AG04450 (cell line): ENCODE results near the gene LLGL1. TPM values are rescaled to one million over a fixed set of nuclear protein-coding genes. Genes with fewer than 3 reads are reported as not detected.

Source experiments
- CTCF ChIA-PET: fragments of 300-600, 350-600 bp; formaldehyde crosslinking; extraction: SDS; loops from one replicate; lab custom pipeline; 2022; ENCODE audit warnings: antibody characterized with exemption, inconsistent platforms; lab: Charles Lee
- POLR2A ChIA-PET: fragments of 350-600 bp; formaldehyde crosslinking; extraction: SDS; loops from one replicate; lab custom pipeline; 2021; ENCODE audit warnings: antibody characterized with exemption, inconsistent platforms; lab: Yijun Ruan, JAX
- DNase-seq: peaks from one replicate; pipeline ENCODE4 v3.0.0-alpha.2; 2011; ENCODE audit warnings: low read depth, low spot score
- H3K27ac ChIP-seq: one replicate; pipeline ENCODE4 v1.5.1; 2012; ENCODE audit warnings: low read depth, low read length, control low read depth
- H3K27me3 ChIP-seq: one replicate; pipeline ENCODE4 v1.6.0; 2012; ENCODE audit warnings: low read length; ENCODE audit not compliant: control insufficient read depth, insufficient read depth
- H3K4me3 ChIP-seq: 2 replicates; pipeline ENCODE4 v1.5.1; 2011; ENCODE audit warnings: mild to moderate bottlenecking, low read depth, low read length, control low read depth
- H3K9me3 ChIP-seq: 2 replicates; pipeline ENCODE4 v1.5.1; 2012; ENCODE audit warnings: low read length; ENCODE audit not compliant: control insufficient read depth, insufficient read depth
- CTCF ChIP-seq: IDR thresholded peaks from 2 replicates; pipeline ENCODE4 v1.5.1; 2011; ENCODE audit warnings: low read depth, low read length, control low read depth, inconsistent platforms
- polyA plus RNA-seq: library from polyadenylated mRNA; depleted of rRNA; stranded (reverse); fragments of >200 nt; gene quantifications from 2 replicates; pipeline ENCODE4 v1.2.3, GENCODE V29; 2011

The LLGL1 gene
- polyA plus RNA-seq, 1 experiment = 27.1 TPM

DNA sequence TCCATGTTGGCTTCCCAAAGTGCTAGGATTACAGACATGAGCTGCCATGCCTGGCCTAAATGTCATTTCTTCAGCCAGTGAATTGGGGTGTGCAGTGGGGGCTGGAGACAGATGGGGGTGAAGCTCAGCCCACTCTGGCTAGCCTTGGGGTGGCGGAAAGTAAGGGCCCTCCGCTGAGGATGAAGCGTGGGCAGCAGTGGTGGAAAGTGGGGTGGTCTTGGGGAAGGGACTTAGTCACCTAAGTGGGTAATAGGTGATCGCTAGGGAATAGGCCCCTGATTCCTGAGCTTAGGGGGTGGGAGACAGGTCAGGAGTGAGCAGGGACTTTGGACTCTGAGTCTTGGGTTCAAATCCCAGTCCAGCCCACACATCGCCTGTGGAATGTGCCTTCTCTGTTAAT lies 2.2 kb downstream of the LLGL1 start:
- H3K27ac ChIP-seq = no peak overlapping the region
- ChIA-PET CTCF (interaction anchor here (1.2 kb wide), 1 partner anchor 9 kb away, joined by 3 read pairs; no protein-coding TSS in a partner anchor), POLR2A (interaction anchor here (0.6 kb wide), 1 partner anchor 12 kb away, joined by 3 read pairs; no protein-coding TSS in a partner anchor)
- TF ChIP-seq CTCF = no peak
- H3K4me3 ChIP-seq = no peak overlapping the region
- no peaks in the 10 kb centered on the region; the same call in 1 of the 2 replicates for H3K9me3 ChIP-seq
- H3K27me3 ChIP-seq = no peaks in the 10 kb centered on the region
- no peak for DNase-seq

DNA sequence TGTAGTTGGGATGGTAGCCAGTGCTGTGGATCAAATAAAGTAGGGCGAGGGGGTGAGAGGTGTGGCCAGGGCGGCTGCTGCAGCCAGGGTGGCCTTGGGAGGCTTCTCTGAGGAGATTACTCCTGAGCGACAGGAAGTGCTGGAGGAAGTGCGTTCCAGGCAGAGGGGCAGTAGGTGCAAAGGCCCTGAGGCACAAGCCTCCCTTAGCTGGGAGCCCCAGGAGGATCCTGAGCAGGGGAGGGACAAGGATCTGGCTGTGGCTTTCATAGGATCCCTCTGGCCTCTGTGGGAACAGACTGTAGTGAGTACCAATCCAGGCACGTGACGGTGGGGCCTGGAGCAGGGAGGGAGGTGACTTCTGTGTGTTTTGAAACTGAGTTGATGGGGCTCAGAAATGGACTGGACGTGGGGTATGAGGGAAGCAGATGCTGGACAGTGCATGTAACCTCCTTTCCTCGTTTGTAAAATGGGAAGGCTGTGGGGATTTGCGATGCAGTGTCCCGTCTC lies 2.8 kb downstream of the LLGL1 start:
- Histone ChIP-seq H3K27me3 (no peaks in the 10 kb centered on the region), H3K27ac (no peak overlapping the region), H3K4me3 (no peak overlapping the region), H3K9me3 (no peaks in the 10 kb centered on the region; the same call in 1 of the 2 replicates)
- no peak for DNase-seq
- TF ChIP-seq CTCF = no peak
- ChIA-PET POLR2A (no interaction called here), CTCF (no interaction called here)

DNA sequence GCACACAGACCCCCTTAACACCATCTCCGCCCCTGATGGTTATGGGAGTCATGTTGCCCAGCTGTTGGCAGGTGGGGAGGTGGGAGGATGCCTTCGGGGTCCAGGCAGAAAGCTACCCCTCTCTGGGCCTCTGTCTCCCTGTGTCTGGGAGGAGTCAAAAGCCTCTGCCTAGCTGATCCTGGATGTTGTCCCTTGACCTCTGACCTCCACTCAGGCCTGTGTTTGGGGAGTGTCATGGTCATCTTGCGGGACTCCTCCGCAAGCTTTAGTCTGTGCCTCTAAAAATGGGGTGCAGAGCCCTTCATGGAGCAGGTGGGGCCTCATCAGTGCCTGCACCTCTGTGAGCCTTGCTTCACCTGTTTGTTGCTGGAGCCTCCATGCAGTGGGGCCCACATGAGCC lies 3.8 kb downstream of the LLGL1 start:
- Histone ChIP-seq H3K27ac (no peak overlapping the region), H3K4me3 (no peak overlapping the region), H3K9me3 (no peaks in the 10 kb centered on the region; the same call in 1 of the 2 replicates), H3K27me3 (no peaks in the 10 kb centered on the region)
- POLR2A ChIA-PET = interaction anchor here (0.5 kb wide), 1 partner anchor 37 kb away, joined by 3 read pairs; no protein-coding TSS in a partner anchor
- no peak for DNase-seq
- CTCF ChIA-PET = no interaction called here
- no peak for TF ChIP-seq CTCF

- Histone ChIP-seq H3K4me3 (no peak overlapping the region), H3K27ac (no peak overlapping the region), H3K27me3 (no peaks in the 10 kb centered on the region), H3K9me3 (no peaks in the 10 kb centered on the region)
- TF ChIP-seq CTCF = no peak
- ChIA-PET POLR2A (no interaction called here), CTCF (no interaction called here)
- DNase-seq = no peak
These were observed 4.3 kb downstream of the LLGL1 start for GRCh38 chr17:18229771-18230170.

DNA sequence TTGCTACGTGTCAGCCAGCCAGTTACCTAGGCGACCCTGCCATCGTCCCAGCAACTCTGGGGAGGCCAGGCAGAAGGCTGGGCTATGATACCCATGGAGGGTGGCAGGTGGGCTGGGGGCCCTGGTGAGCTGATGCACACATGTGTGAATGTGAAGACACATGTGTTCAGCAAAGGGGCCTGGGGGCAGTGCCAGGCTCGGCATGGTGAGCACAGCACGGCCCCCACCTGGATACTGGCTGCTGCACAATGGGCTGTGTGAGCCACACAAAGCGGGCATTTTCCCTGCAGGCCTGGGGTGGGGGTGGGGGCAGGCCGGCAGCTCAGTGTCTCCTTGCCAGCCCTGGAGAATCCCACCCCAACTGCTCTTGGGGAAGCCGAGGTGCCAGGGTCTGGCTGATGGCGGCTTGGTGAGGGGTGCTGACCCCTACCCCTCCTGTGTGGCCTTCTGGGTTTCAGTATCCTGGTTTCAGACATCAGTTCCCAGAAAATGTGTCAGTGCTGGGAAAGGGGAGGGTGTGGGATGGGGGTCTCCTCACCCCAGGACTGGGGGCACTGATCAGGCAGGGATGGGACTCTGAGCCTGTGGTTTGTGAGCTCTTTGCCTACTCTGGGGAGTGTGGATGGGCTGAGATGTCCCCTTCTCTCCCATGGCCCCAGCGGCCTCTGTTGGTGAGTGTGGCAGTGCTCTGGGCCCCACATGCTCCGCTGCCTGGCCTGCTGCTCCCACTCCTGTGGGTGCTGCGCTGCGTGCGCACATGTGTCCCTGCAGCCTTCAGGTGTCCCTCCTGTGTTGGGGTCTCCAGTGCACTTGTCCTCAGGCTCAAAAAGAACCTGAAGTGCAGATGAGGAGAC lies 5.1 kb downstream of the LLGL1 start:
- POLR2A ChIA-PET = no interaction called here

More for the DNA sequence above, 5.1 kb downstream of the LLGL1 start:
- Histone ChIP-seq H3K4me3 (no peak overlapping the region), H3K9me3 (no peaks in the 10 kb centered on the region), H3K27me3 (no peaks in the 10 kb centered on the region), H3K27ac (no peak overlapping the region)
- no peak for TF ChIP-seq CTCF
- no peak for DNase-seq
- CTCF ChIA-PET = no interaction called here
